DND-41 (cell line): ENCODE results near the gene PEF1.

ENCODE experiments used
- ATAC-seq: fragments of 200-7000 bp; cut with Tn5 transposase; 3 replicates; pipeline ENCODE4 v1.9.1; 2021; ENCODE audit warnings: low read depth; ENCODE audit not compliant: insufficient read depth
- DNase-seq: peaks from one replicate; pipeline ENCODE4 v3.0.0-alpha.2; 2020
- H2AFZ ChIP-seq: 2 replicates; pipeline ENCODE4 v1.6.0; 2012; ENCODE audit warnings: low read depth, low read length
- H3K27ac ChIP-seq: 2 replicates; pipeline ENCODE4 v1.5.1; 2012; ENCODE audit warnings: low read length, inconsistent platforms
- H3K27me3 ChIP-seq: fragments of 200-600 bp; sonication (generic); 2 replicates; pipeline ENCODE4 v1.6.0; 2012; ENCODE audit warnings: low read length, mild to moderate bottlenecking, inconsistent platforms; ENCODE audit not compliant: insufficient read depth, poor library complexity
- H3K36me3 ChIP-seq: 2 replicates; pipeline ENCODE4 v1.5.1; 2012; ENCODE audit warnings: low read length, inconsistent platforms; ENCODE audit not compliant: insufficient read depth
- H3K4me1 ChIP-seq: 2 replicates; pipeline ENCODE4 v1.5.1; 2012; ENCODE audit warnings: mild to moderate bottlenecking, low read length; ENCODE audit not compliant: insufficient read depth
- H3K4me2 ChIP-seq: 2 replicates; pipeline ENCODE4 v1.6.0; 2012; ENCODE audit warnings: mild to moderate bottlenecking, moderate library complexity, low read length, inconsistent platforms; ENCODE audit not compliant: insufficient read depth
- H3K4me3 ChIP-seq, 2 experiments: fragments of 200-600 bp in 1 of 2; shearing (Covaris generic) in 1 of 2; 2 replicates each; pipeline ENCODE4 v1.5.1; 2012 to 2016; ENCODE audit warnings: inconsistent platforms in 2 of 2, low read length in 2 of 2, mild to moderate bottlenecking in 2 of 2, low read depth in 1 of 2, moderate library complexity in 1 of 2
- H3K79me2 ChIP-seq: 2 replicates; pipeline ENCODE4 v1.6.0; 2012; ENCODE audit warnings: low read length, inconsistent platforms; ENCODE audit not compliant: insufficient read depth
- H3K9ac ChIP-seq: 2 replicates; pipeline ENCODE4 v1.6.0; 2012; ENCODE audit warnings: low read depth, mild to moderate bottlenecking, inconsistent platforms, low read length, moderate library complexity
- H3K9me3 ChIP-seq: 2 replicates; pipeline ENCODE4 v1.5.1; 2012; ENCODE audit warnings: low read length, moderate library complexity, mild to moderate bottlenecking, inconsistent platforms; ENCODE audit not compliant: insufficient read depth, severe bottlenecking
- H4K20me1 ChIP-seq: 2 replicates; pipeline ENCODE4 v1.6.0; 2012; ENCODE audit warnings: low read length; ENCODE audit not compliant: insufficient read depth
- CTCF ChIP-seq: IDR thresholded peaks from 2 replicates; pipeline ENCODE4 v1.5.1; 2012; ENCODE audit warnings: borderline replicate concordance, low read length, moderate library complexity, mild to moderate bottlenecking; ENCODE audit not compliant: poor library complexity, severe bottlenecking; ENCODE audit errors: extremely low read depth
- EZH2 ChIP-seq: IDR thresholded peaks from 3 replicates; pipeline ENCODE4 v1.6.1; 2012; ENCODE audit warnings: borderline replicate concordance, low read depth, mild to moderate bottlenecking, moderate library complexity, low read length, inconsistent platforms; ENCODE audit not compliant: severe bottlenecking

The PEF1 gene

GRCh38 chr1:31677949-31678348, 33.3 kb upstream of the PEF1 start:
- ATAC-seq (no peak), DNase-seq (no peak)
- H4K20me1 ChIP-seq, result no peaks in the 10 kb centered on the region
- H3K79me2 ChIP-seq, result no peaks in the 10 kb centered on the region
- H3K4me1 ChIP-seq, result no peaks in the 10 kb centered on the region
- H3K9me3 ChIP-seq, result no peaks in the 10 kb centered on the region
- TF ChIP-seq CTCF (no peak), EZH2 (no peak)
- H3K4me3 ChIP-seq, result no peak overlapping the region
- H3K36me3 ChIP-seq, result no peaks in the 10 kb centered on the region
- H3K4me2 ChIP-seq, result no peak overlapping the region
- no peak overlapping the region for H3K27ac ChIP-seq
- no peak overlapping the region for H3K9ac ChIP-seq
- no peak overlapping the region for H2AFZ ChIP-seq
- H3K27me3 ChIP-seq, result peaks cover 20% of the 10 kb centered on the region

- Histone ChIP-seq H4K20me1 (no peaks in the 10 kb centered on the region), H3K9me3 (no peaks in the 10 kb centered on the region), H3K4me1 (no peaks in the 10 kb centered on the region), H3K9ac (no peak overlapping the region), H3K4me2 (no peak overlapping the region), H2AFZ (no peak overlapping the region), H3K27ac (no peak overlapping the region), H3K4me3 (no peak overlapping the region), H3K79me2 (no peaks in the 10 kb centered on the region), H3K27me3 (peaks cover 19% of the 10 kb centered on the region), H3K36me3 (no peaks in the 10 kb centered on the region)
- no peak for TF ChIP-seq CTCF
- no peak for ATAC-seq
- DNase-seq, result no peak
Measured at GRCh38 chr1:31677401-31677800, 32.7 kb upstream of the PEF1 start.

GRCh38 chr1:31675756-31676155, 31.1 kb upstream of the PEF1 start:
- Histone ChIP-seq H3K27me3 (peaks cover 18% of the 10 kb centered on the region), H3K27ac (no peak overlapping the region), H3K79me2 (no peaks in the 10 kb centered on the region), H4K20me1 (no peaks in the 10 kb centered on the region), H3K9me3 (no peaks in the 10 kb centered on the region), H2AFZ (no peak overlapping the region), H3K36me3 (no peaks in the 10 kb centered on the region), H3K9ac (no peak overlapping the region), H3K4me1 (no peaks in the 10 kb centered on the region), H3K4me3 (no peak overlapping the region), H3K4me2 (no peak overlapping the region)
- no peak for ATAC-seq
- TF ChIP-seq EZH2 (no peak), CTCF (no peak)
- DNase-seq, result no peak

DNA sequence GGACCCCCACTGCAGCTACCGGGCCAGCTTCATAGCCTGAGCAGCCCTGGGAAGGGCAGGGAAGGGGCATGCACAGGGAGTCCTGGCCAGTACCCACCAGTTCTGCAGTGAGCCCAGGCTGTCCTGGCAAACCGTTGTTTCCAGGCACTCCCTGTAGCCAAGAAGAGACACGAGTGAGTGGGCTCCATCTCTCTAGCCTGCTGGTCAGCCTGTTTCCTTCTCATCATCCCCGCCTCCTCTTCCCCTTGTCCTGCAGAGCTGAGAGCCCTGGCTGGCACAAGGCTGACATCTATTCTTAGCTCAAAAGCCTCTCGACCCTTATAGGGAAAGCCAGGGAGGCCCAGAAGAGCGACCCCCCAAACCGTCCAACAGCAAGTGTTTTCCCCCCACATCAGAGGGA, 30.5 kb upstream of the PEF1 start:
- no peak for DNase-seq
- H3K27me3 ChIP-seq, result peaks cover 18% of the 10 kb centered on the region
- no peak overlapping the region for H3K4me2 ChIP-seq
- no peak overlapping the region for H2AFZ ChIP-seq
- TF ChIP-seq CTCF (no peak), EZH2 (no peak)
- H3K27ac ChIP-seq, result no peak overlapping the region
- ATAC-seq, result no peak
- no peaks in the 10 kb centered on the region for H3K36me3 ChIP-seq
- H3K4me3 ChIP-seq, result no peak overlapping the region
- H3K79me2 ChIP-seq, result no peaks in the 10 kb centered on the region
- no peaks in the 10 kb centered on the region for H4K20me1 ChIP-seq
- no peak overlapping the region for H3K9ac ChIP-seq
- H3K4me1 ChIP-seq, result no peaks in the 10 kb centered on the region
- H3K9me3 ChIP-seq, result no peaks in the 10 kb centered on the region
